Left ventricle myocardium inferior (tissue), 1 donor: Measurements from ENCODE around the gene ABCA8. TPM values are rescaled to one million over a fixed set of nuclear protein-coding genes. Genes with fewer than 3 reads are reported as not detected.
A peak's percentile ranks its signal among the peaks of the same experiment; 100 is the strongest.
"Not testable (repeated sequence)": the region's sequence is repeated elsewhere in the genome, so short reads cannot be mapped to it uniquely, and the experiment has no call there.

ENCODE experiments used
- DNase-seq: peaks from one replicate; pipeline ENCODE4 v3.0.0-alpha.2; 2020
- H3K27ac ChIP-seq: fragments of 200-600 bp; replicated peaks from 2 replicates; pipeline ENCODE4 v1.8.0; 2021
- H3K27me3 ChIP-seq: fragments of 200-600 bp; 2 replicates; pipeline ENCODE4 v1.8.0; 2021; ENCODE audit warnings: low read depth
- H3K36me3 ChIP-seq: fragments of 200-600 bp; 2 replicates; pipeline ENCODE4 v1.8.0; 2021
- H3K4me1 ChIP-seq: fragments of 200-600 bp; 2 replicates; pipeline ENCODE4 v1.8.0; 2021
- H3K4me3 ChIP-seq: fragments of 200-600 bp; 2 replicates; pipeline ENCODE4 v1.8.0; 2021; ENCODE audit warnings: mild to moderate bottlenecking, moderate library complexity
- H3K9me3 ChIP-seq: fragments of 200-600 bp; replicated peaks from 2 replicates; pipeline ENCODE4 v1.8.0; 2021
- CTCF ChIP-seq: fragments of 200-600 bp; IDR thresholded peaks from 2 replicates; pipeline ENCODE4 v1.8.0; 2021; ENCODE audit warnings: antibody characterized with exemption, mild to moderate bottlenecking, borderline replicate concordance
- intact Hi-C: fragments of 100-400 bp; cut with micrococcal nuclease; formaldehyde crosslinking; loops from one replicate; pipeline ENCODE4 v1.11.0; 2022
- total RNA-seq: library from RNA; stranded (reverse); fragmentation: NEBNext Ultra II Directional; extraction: Animal tissue kit (Norgen Biotek cat#: 25700); gene quantifications from one replicate; pipeline ENCODE4 v1.2.1, GENCODE V29; 2021
- donor health status: DM: no; HTN: yes; CAD: no; lungs with severe emphysema.

ABCA8 gene
- total RNA-seq, 1 donor from 2014 or later = 35.5 TPM

DNA sequence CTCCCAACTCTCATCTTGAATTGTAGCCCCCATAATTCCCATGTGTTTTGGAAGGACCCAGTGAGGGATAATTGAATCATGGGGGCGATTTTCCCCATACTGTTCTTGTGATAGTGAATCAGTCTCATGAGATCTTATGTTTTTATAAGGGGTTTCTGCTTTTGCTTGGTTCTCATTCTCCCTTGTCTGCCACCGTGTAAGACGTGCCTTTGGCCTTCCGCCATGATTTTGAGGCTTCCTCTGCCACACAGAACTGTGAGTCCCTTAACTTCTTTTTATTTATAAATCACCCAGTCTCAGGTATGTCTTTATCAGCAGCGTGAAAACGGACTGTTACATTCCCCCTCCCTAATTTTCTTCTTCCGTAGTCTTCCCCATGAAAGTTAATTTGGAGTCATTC lies 124.0 kb downstream of the ABCA8 start:
- Histone ChIP-seq H3K4me1 (peaks cover 12% of the 10 kb centered on the region), H3K9me3 (no peaks in the 10 kb centered on the region), H3K27me3 (no peaks in the 10 kb centered on the region), H3K27ac (no peak overlapping the region), H3K4me3 (no peak overlapping the region), H3K36me3 (no peaks in the 10 kb centered on the region)
- no peak for DNase-seq
- TF ChIP-seq CTCF = no peak
- intact Hi-C loops = no loop called here

GRCh38 chr17:68830313-68830712 lies 124.9 kb downstream of the ABCA8 start:
- H3K27ac ChIP-seq = no peak overlapping the region
- H3K4me3 ChIP-seq = no peak overlapping the region
- DNase-seq = no peak
- H3K4me1 ChIP-seq = peaks cover 12% of the 10 kb centered on the region
- TF ChIP-seq CTCF = no peak
- no peaks in the 10 kb centered on the region for H3K27me3 ChIP-seq
- no peaks in the 10 kb centered on the region for H3K9me3 ChIP-seq
- intact Hi-C loops = no loop called here
- H3K36me3 ChIP-seq = no peaks in the 10 kb centered on the region

DNA sequence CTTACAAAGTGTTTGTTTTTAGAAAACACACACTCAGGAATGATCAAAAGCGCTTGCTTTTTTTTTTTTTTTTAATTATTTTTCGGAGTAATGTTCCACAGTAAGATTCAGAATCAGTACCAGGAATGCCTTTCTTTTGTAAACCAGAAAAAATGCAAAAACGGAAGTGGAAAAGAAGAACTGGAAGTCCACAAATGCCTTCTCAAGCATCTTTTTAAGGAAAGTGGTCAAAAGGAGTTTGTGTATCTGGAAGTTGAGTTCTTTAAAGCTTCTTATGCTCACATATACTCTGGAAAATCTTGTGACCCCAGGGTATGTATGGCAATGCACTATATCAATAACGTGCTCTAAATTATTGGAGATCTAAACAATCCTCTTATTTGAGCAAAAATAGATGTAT lies 126.0 kb downstream of the ABCA8 start:
- intact Hi-C loops = no loop called here

GRCh38 chr17:68824707-68825106 lies 130.5 kb downstream of the ABCA8 start:
- TF ChIP-seq CTCF = no peak
- intact Hi-C loops = no loop called here
- DNase-seq = no peak
- Histone ChIP-seq H3K36me3 (no peaks in the 10 kb centered on the region), H3K27me3 (no peaks in the 10 kb centered on the region), H3K4me1 (peaks cover 16% of the 10 kb centered on the region), H3K4me3 (no peak overlapping the region), H3K9me3 (no peaks in the 10 kb centered on the region), H3K27ac (no peak overlapping the region)

More for the DNA sequence above, 126.0 kb downstream of the ABCA8 start:
- Histone ChIP-seq H3K27ac (peak overlapping the region; percentile 10), H3K4me3 (no peak overlapping the region), H3K4me1 (peaks cover 12% of the 10 kb centered on the region), H3K27me3 (no peaks in the 10 kb centered on the region), H3K9me3 (no peaks in the 10 kb centered on the region), H3K36me3 (no peaks in the 10 kb centered on the region)
- no peak for DNase-seq
- TF ChIP-seq CTCF = no peak

DNA sequence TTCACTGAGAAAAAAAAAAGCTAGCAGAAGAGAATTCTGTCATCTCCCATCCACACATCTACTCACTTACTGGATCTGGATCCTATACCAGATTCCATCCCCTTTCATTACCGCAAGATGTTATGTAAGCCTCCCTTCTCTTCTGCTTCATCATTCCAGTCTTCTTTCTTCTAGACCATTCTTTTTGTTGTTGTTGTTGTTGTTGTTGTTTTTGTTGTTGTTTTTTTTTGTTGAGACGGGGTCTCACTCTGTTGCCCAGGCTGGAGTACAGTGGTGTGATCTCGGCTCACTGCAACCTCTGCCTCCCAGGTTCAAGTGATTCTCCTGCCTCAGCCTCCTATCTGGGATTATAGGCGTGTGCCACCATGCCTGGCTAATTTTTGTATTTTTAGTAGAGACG lies 131.0 kb downstream of the ABCA8 start:
- H3K27ac ChIP-seq, intact Hi-C loops: not testable (repeated sequence)

DNA sequence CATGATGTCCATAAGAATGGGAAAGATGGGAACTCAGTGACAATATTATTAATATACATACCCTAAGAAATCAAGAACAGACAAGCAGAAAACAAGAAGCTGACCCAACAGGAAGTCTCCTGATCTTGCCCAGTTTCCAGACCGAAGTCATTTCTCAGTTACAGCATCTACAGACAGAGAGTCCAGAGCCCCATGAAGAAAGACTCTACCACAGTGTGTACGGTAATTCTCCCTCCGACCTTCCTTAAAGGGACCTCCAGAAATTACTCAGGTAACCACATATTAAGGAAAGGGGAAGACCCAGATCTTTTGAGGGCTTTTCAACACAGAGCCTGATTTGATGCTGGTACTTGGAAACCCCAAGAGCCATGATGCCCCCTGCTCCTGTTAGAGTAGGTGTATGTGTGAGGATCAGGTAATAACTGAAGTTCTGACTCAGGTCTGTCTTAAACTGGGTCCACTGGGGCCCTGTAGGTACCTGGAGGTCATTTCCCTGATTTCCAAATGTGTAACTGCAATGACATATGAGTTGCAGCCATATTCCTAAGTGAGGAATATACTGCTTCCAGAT lies 132.4 kb downstream of the ABCA8 start:
- TF ChIP-seq CTCF = no peak
- Histone ChIP-seq H3K27me3 (no peaks in the 10 kb centered on the region), H3K27ac (peak overlapping the region; percentile 16), H3K9me3 (no peaks in the 10 kb centered on the region), H3K36me3 (no peaks in the 10 kb centered on the region), H3K4me1 (peaks cover 16% of the 10 kb centered on the region), H3K4me3 (no peak overlapping the region)
- DNase-seq = no peak
- intact Hi-C loops = no loop called here

More for the DNA sequence above, 131.0 kb downstream of the ABCA8 start:
- H3K36me3 ChIP-seq, H3K9me3 ChIP-seq, H3K27me3 ChIP-seq, DNase-seq, H3K4me3 ChIP-seq: not testable (repeated sequence)
- peaks cover 16% of the 10 kb centered on the region for H3K4me1 ChIP-seq
